Fibroblast of pulmonary artery (primary cell): Measurements from ENCODE around the gene ESYT3.
"Not testable (repeated sequence)": the region's sequence is repeated elsewhere in the genome, so short reads cannot be mapped to it uniquely, and the experiment has no call there.

Experiments
- DNase-seq: peaks from one replicate; pipeline ENCODE4 v3.0.0-alpha.2; 2010; ENCODE audit warnings: low read depth
- H3K4me3 ChIP-seq: replicated peaks from 2 replicates; pipeline ENCODE4 v1.5.1; 2011; ENCODE audit warnings: low read depth, mild to moderate bottlenecking, control low read depth, low read length, moderate library complexity
- CTCF ChIP-seq: IDR thresholded peaks from 2 replicates; pipeline ENCODE4 v1.5.1; 2011; ENCODE audit warnings: mild to moderate bottlenecking, control low read depth, low read length, inconsistent platforms; ENCODE audit errors: missing control alignments

Gene ESYT3

GRCh38 chr3:138408751-138409570 is 25.5 kb upstream of the ESYT3 start:
- no peak for TF ChIP-seq CTCF
- DNase-seq, result no peak
- H3K4me3 ChIP-seq, result no peak overlapping the region

- DNase-seq, result peak; percentile 28
- no peak overlapping the region for H3K4me3 ChIP-seq
- no peak for TF ChIP-seq CTCF
These were observed 21.4 kb upstream of the ESYT3 start for GRCh38 chr3:138412821-138413551.

- not testable (repeated sequence) for H3K4me3 ChIP-seq, DNase-seq
These were observed 18.2 kb upstream of the ESYT3 start for GRCh38 chr3:138416236-138416635.

GRCh38 chr3:138417559-138417982 is 16.8 kb upstream of the ESYT3 start:
- H3K4me3 ChIP-seq, result no peak overlapping the region
- peak; percentile 100 for TF ChIP-seq CTCF
- DNase-seq, result peak; percentile 89

GRCh38 chr3:138418601-138419206 is 15.7 kb upstream of the ESYT3 start:
- TF ChIP-seq CTCF, result no peak
- peak; percentile 24 for DNase-seq
- no peak overlapping the region for H3K4me3 ChIP-seq

GRCh38 chr3:138423316-138423715 is 11.1 kb upstream of the ESYT3 start:
- no peak for TF ChIP-seq CTCF
- no peak overlapping the region for H3K4me3 ChIP-seq

GRCh38 chr3:138424323-138424722 is 10.1 kb upstream of the ESYT3 start:
- TF ChIP-seq CTCF, result no peak
- no peak for DNase-seq
- no peak overlapping the region for H3K4me3 ChIP-seq

More at GRCh38 chr3:138423316-138423715, 11.1 kb upstream of the ESYT3 start:
- DNase-seq, result no peak
